ENCODE results near the gene MYEF2.

- no peak for TF ChIP-seq YY1 (IDR thresholded peaks at IDR 0.05; ENCODE audit: insufficient read depth, insufficient read length)
- TF ChIP-seq SUZ12 (IDR thresholded peaks at IDR 0.05; ENCODE audit: extremely low read depth, insufficient read depth, insufficient read length), result no peak
- no peak for TF ChIP-seq ZNF274 (IDR thresholded peaks at IDR 0.05; ENCODE audit: low read depth, low read length)
These were observed 90.3 kb downstream of the MYEF2 start for GRCh38 chr15:48087844-48088243.
